T-helper 9 cell (primary cell): Measurements from ENCODE around the gene PTPRT.
"Not testable (repeated sequence)": the region's sequence is repeated elsewhere in the genome, so short reads cannot be mapped to it uniquely, and the experiment has no call there.

Source experiments
- DNase-seq: peaks from one replicate; pipeline ENCODE4 v3.0.0-alpha.2; 2020

Gene PTPRT

DNA sequence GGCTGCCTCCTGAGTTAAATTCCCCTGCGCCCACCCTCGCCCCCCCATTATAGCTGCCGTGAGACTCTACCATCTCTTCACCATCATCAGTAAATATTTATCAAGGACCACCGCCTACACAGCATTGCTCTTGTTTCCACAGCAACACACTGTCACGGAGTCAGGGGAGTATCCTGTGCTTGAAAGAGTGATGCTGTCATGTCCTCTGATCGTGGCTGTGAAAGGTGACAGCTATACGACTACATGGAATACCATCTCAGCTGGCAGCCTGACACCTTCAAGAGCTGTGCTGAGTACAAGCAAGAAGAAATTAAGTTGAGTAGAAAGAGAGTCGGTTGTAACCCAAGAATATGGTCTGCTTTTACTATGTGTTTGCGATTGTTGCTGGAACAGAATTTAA, 3.4 kb downstream of the PTPRT start:
- no peak for DNase-seq

DNA sequence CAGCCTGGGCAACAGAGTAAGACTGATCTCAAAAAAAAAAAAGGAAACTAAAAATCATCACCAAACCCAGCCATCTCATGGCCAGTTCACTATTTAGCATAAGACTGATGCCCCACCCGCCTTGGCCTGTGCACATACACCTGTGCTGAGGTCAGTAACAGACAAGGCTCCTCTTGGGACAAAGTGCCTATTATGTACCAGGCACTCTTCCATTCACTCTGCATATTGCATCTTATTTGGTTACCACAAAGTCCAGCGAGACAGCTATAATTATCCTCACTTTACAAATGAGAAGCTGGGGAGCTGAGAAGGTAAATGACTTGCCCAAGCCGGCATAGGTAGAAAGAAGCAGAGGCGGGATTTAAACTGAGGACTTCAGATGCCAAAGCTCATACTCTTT, 3.8 kb downstream of the PTPRT start:
- DNase-seq = no peak

DNA sequence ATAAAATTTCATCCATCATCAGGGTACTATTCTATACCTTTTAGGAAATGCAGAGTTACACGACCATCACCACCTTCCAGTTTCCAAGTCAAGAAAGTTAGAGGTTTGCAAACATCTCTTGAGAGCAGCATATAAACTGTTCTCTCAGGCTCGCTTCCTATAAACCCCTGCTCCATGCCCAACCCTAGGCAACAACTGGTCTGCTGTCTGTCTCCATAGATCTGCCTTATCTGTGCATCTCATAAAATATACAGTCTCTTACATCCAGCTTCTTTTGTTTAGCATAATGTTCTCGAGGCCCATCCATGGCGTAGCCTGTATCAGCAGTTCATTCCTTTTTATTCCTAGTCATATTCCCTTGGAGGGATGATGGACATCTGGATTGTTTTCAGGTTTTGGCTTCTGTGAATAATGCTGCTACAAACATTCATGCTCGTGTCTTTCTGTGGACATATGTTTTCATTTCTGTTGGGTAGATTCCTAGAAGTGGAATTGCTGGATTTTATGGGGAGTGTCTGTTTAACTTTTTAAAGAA, 6.1 kb downstream of the PTPRT start:
- DNase-seq = no peak

DNA sequence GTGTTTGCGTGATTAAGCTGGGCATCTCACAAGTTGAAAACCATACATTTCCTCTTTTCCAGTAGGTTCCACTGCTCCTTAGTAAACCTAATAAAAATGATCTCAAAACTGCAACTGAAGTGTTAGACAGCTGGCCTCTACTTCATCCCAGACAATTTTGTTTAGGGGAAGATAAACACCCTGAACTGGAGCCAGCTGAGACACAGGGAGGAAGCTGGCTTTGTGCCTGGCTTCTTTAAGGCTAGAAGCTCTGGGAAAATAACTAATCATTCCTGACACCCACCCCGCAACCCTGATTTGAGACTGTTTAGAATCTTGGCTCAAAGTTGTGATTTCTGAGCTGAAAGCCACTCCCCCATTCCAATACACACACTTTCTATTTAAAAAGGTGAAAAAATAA, 11.6 kb downstream of the PTPRT start:
- DNase-seq = no peak

DNA sequence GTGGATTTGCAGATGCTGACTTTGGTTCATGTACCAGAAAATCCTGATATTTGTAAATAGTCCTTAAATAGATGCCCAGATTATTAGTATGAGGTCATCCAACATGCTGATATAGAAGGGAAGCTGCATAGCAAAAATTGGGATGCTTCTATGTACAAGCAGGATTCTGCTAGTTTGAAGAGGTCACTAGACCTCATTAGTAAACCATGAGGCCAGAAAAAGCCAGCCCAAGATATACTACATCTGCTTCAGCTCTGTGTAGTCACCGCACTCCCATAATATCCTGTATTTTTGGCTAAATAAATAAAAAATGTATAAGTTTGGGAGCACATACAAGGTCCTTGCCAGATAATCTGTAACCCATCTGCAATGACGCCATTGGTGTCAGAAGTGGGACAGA, 13.0 kb downstream of the PTPRT start:
- no peak for DNase-seq

DNA sequence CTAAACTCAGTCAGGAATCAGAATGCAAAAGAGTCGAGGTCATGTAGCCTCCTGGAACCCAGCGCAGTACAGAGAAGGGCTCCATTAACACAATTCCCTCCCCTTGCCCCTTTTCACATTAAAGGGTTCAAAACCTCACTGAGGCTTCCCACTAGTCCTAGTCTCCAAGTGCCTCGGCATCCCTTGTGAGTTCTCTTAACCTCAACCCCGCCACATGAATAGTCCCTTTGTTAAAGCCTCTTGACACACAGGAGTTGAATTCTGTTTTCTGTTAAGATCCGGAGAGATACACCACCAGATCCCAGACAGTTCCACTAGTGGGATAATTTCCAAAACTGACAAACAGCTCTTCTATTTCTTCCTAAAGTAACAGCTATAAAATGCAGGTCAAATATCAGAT, 17.8 kb downstream of the PTPRT start:
- DNase-seq = no peak

DNA sequence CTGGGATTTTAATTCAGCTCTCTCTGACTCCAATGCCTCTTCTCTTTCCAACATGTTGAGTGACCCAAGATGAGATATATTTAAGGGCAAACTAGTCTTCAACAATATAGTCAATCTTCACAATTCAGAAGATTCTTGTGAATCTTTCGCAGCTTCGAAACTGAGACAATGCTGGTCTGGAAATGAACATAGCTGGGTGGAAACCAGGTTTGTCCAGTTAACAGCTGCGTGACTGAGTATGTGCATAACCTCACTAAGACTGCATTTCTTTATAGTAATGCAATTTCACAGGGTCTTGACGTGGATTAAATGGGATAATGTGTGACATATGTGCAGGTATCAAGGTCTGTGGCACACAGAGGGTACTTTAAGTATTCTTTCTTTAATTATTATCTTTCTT, 18.9 kb downstream of the PTPRT start:
- DNase-seq = no peak

DNA sequence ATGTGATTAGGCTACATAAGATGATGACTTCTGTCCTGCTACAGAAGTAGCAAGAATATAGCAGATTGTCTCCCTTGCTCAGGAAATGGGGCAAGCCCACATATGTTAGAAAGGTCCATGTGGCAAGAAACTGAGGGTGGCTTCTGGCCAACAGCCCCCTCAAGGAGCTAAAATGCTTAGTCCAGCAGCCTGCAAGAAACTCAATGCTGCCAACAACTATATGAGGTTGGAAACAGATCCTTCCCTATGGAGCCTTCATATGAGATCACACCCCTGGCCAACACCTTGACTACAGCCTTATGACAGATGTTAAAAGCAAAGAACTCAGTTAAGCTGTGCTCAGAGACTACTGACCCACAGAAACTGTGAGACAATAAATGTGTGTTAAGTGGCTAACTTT, 22.1 kb downstream of the PTPRT start:
- DNase-seq = no peak

DNA sequence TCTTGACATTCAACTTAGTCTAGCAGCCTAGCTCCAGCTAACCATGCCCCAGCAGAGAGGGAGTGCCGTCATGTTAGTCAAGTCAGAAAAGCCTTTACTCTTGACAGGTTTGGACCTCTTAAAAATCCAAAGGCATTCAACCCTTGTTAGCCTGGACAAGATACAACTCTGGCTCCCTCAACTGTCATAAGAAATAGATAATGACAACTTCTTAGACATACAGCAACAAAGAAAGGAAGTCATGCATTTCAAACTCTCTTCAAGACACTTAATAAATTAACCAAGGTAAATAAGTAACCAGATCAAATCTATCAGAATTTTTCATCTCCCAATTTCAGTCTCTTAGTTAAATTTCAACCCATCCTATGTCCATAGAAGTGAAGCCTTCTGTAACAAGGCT, 22.7 kb downstream of the PTPRT start:
- DNase-seq = no peak

DNA sequence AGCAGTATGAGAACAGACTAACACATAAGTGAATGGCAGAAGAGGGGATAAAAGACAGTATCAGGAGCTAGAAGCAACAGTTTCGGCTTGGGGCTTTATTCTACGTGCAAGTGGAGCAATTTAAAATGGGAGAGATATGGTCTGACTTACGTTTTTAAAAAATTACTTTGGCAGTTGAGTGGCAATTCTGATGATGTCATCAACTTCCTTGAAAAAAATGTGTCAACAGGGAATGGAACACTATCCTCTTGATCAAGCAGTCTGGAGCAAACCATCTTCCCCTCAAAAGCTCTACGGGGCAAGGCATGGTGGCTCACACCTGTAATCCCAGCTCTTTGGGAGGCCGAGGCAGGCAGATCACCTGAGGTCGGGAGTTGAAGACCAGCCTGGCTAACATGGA, 24.1 kb downstream of the PTPRT start:
- no peak for DNase-seq

DNA sequence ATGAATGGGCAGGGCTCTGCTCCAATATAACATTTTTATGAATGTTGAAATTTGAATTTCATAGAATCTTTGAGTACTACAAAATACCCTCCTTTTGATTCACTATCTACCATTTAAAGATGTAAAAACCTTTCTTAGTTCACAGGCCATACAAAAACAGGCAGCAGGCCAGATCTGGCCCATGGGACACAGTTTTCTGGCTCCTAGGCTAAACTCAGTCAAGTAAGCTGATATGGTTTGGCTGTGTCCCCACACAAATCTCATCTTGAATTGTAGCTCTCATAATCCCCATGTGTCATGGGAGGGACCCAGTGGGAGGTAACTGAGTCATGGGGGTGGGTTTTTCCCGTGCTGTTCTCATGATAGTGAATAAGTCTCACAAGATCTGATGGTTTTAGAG, 25.0 kb downstream of the PTPRT start:
- DNase-seq = not testable (repeated sequence)

DNA sequence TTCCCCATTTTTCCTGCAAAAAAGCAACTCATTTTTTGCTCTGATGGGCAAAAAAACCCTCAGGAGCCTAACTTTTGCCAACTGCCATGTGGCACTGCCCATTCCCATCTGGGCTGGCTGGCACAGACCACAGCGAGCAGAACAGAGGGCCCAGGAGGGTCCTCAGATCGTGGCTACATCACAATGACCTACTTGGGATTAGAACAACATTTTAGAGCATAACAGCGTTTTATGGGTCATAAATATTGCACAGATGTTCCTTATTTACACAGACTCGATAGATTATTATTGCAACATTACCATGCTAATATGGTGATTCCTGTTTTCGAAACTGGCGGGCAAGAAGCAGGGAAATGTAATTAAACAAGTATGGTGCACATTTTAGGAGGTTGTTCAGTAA, 28.0 kb downstream of the PTPRT start:
- no peak for DNase-seq

DNA sequence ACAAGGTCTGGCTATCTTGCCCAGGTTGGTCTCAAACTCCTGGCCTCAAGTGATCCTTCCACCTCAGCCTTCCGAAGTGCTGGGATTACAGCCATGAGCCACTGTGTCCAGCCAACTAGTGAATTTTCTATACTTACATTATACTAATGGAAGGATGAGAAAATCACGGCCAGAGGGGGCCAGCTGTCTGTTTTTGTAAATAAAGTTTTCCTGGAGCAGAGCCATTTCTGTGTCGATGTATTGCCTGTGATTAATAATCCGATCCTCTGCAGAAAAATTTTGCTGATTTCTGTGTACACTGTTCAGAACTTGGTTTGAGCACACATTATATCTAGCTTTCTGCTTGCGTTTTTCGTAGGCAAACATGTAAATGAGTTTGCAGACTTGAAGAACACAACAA, 28.8 kb downstream of the PTPRT start:
- DNase-seq = no peak

DNA sequence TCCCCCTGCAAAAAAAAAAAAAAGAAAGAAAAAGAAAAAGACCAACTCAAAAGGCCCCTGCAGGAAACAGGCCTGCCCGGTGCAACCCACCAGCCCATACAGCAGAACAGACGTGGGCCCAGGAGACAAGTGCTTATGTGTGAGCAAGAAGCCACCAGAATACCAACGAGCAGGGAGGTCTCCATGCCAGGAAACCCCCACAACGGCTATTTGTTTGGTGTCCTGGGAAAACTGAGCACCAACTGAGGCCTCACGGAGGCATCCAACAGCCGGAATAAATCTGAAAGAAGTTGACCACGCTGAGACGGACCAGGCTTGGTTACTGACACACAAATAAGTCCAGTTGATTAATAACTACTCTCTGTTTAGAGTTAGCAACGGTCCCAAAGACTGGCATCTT, 29.7 kb downstream of the PTPRT start:
- no peak for DNase-seq

DNA sequence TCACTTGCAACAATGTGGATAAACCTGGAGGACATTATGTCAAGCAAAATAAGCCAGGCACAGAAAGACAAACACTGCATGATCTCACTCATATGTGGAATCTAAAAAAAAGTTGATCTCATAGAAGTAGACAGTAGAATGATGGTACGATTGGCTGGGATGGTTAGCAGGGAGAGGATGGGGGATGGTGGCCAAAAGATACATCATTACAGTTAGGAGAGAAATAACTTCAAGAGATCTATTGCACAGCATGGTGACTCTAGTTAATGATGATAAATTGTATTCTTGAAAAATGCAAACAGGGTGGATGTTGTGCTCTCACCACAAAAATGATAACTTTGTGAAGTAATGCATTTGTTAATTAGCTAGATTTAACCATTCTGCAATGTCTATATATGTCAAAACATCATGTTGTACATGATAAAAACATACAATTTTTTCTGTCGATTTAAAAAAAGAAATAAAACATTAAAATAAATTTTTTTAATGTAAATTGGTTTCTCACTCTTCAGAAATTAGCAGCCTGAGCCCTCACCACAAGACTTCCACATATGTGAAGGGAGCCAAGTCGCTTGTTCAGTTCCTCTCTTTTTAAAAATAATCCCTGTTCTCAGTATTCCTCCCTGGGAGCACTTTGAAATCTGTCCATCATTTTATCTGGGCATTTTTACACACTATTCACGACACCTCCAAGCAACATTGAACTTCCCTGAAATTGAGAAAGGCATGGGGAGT, 34.2 kb downstream of the PTPRT start:
- no peak for DNase-seq

DNA sequence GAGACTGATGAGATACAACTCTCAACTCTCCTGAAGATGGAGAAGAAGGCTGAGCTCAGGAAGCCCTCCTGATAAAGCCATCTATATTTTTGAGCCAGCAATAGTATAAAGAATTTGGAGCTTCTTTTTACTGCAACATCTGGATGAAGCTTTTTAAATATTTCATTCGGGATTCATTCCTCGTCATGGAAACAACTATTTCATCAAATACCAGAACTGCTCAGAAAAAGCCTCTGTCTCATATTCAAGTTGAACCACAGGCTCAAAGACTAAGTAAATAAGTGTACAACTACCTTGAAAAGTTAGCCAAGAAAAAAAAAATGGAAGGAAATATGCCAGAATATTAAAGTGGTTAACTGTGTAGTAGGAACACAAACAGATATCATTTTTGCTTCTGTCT, 37.8 kb downstream of the PTPRT start:
- DNase-seq = no peak

DNA sequence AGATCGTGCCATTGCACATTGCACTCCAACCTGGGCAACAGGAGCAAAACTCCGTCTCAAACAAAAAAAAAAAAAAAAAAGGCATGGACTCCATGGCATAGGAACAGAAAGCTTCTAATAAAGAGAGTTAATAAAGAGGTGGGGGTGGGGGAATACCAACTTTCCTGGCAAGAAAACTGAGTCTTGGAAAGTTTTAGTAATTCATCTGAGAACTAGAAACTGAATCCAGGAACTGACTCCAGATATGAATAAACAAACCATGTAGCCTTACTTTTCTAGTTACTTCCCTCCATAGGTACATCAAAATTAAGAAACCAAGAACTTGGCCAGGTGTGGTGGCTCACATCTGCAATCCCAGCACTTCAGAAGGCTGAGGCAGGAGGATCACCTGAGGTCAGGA, 38.5 kb downstream of the PTPRT start:
- no peak for DNase-seq

DNA sequence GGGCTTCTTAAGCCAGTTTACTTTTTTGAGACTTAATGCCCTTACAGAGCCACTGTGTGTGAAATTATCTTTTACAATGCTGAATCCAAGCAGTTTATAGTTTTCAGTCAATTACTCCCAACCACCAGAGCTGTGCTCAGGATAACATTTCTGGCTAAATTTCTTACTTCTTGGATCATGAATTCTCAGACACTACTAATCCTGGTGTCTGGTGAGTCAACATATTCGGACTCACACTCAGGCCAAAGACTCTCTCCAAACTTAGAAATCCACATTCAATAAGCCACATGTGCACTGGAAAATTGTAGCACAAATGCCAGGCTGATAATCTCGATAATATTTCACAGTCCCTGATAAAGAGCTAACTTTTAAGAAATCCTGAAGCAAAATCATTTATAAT, 49.0 kb downstream of the PTPRT start:
- no peak for DNase-seq

DNA sequence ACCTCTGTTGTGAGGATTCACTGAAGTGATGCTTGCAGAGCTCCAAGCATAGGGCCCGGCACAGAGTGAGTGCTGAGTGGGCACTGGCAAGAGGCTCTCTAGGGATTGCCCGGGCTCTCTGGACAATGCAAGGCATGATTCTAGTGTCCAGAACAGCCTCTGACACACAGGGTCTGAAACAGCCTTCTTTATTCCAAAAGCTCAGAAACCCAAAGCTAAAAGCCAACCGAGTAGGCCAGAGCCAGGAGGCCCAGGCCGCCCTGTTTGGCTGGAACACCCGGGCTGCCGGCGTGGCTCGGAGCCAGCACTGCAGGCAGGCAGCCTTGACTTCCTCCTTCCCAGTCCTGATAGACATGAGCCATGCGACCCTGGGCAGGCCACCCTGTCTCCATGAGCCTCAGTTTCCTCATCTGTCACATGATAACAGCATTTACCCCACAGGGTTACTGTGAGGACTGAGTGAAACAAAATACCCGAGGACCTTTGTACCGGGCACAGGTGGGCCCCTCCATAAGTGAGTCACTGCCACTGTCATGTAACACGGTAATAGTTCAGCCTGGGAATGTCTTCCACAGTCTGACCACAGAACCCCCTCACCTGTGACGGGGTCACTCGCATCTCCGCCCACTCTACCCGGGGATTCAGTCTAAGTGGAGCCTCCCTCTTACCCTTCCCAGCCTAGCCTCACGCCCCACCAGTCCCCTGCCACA, 51.5 kb downstream of the PTPRT start:
- DNase-seq = no peak

DNA sequence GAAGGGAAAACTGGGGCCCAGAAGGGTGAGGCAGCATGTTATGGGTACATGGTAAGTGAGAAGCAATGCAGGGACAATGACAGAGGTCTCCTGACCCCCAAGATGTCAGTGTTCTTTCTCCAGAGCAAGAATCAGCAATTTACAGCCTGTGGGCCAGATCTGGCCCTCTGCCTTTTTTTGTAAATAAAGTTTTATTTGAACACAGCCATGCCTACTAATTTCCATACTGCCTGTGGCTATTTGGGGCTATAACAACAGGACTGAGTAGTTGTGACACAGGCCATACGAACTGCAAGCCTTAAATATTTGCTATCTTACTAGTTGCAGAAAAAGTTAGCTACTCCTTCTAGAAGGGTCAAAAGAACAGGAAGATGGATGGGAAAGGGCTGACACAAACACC, 52.5 kb downstream of the PTPRT start:
- DNase-seq = no peak

DNA sequence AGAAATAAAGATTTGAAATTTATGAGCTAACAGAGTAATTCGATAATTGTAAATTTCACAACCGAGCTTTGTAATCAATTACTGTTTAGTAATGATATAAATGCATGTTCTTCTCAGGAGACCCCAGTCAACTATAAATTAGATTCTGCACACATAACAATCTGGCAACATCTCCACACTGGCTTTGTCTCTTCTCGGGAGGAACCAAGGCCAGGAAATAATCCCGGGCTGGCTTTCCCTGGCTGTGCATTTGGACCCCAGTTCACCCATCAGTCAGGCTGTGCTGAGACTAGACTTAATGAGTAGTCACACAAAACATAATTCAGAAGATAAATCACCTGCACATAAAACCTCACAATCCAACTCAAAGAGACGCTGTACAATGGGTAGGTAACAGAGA, 65.5 kb downstream of the PTPRT start:
- DNase-seq = no peak

DNA sequence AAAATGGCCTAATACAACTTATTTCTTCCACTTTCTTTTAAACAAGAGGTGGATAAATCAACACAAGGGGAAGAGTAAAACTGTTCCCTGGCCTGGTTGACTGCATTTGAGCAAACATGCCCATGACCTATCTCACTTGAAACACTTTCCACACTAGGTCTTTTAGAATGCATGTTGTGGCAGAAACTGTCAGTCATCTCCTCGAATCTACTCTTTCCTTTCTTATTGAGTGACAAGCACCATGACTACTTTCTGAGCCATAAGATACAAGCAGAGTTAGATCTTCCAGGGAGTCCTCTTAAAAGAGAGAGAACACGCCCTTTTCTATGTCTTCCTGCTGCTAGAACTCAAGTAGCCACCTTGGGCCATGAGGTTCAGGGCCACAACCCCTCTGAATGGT, 66.5 kb downstream of the PTPRT start:
- DNase-seq = no peak

DNA sequence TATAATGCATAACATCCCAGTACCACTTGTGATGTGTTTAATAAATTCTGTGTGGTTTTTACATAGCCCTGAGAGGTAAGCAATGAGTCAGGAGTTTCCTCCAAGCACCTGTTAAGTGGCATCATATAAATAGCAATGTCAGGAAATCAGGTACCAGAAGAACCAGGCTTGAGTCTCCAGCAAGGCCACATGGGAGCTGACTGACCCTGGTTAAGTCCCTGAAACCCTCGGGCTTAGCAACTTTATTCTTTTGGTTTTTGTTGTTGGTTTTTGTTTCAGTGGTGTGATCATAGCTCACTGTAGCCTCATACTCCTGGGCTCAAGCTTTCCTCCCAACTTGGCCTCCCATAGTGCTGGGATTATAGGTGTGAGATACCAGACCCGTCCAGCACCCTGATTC, 70.0 kb downstream of the PTPRT start:
- no peak for DNase-seq

DNA sequence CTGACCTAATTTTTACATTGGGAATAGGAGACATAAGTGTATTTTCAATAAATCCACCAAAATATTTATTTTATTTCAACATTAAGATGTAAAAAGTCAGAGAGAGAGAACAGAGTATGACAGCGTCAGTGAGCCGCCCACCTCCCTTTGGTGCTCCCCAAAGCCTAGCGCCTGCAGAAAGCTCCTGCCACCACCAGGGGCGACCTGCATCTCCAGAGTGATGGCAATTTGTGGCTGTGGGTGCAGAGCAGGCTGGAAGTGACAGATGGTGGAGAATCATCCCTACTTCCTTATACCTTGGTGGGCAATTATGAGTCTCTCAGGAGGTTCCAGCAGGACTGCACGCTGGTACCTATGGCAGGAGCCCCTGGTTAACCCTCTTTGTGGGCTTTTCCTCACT, 87.3 kb downstream of the PTPRT start:
- DNase-seq = no peak

DNA sequence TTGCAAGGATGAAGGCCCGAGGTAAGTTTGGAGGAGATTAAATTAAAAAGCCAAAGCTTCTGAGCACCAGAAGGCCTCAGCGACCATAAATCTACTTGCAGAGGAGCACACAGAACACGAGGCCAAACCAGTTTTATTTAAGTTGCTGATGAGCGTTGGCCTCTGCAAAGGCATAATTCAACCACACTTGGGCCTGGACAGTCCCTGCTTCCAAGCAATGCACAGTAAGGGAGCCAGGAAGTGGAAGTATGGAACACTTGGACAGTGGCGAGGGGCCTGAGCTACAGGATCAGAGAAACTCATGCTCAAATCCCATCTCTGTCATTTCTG, 92.8 kb downstream of the PTPRT start:
- DNase-seq = no peak
